HS-5 (cell line): Measurements from ENCODE around the gene FBLN1.
"Not testable (repeated sequence)": the region's sequence is repeated elsewhere in the genome, so short reads cannot be mapped to it uniquely, and the experiment has no call there.

Experiments
- DNase-seq: peaks from one replicate; pipeline ENCODE4 v3.0.0-alpha.2; 2012; ENCODE audit warnings: low read depth

FBLN1 gene

GRCh38 chr22:45502215-45503049 lies at the start of gene FBLN1:
Gene FBLN1, plus strand, starts transcription at chr22:45502883. Its CDS starts 103 bp downstream, at chr22:45502986.
- DNase-seq: no peak

GRCh38 chr22:45453764-45454163 lies 48.9 kb upstream of the FBLN1 start:
- no peak for DNase-seq

- DNase-seq: no peak
Measured at GRCh38 chr22:45454275-45454674, 48.4 kb upstream of the FBLN1 start.

- no peak for DNase-seq
Measured at GRCh38 chr22:45455212-45455611, 47.5 kb upstream of the FBLN1 start.

- no peak for DNase-seq
Measured at GRCh38 chr22:45455621-45456020, 47.1 kb upstream of the FBLN1 start.

- DNase-seq: no peak
Measured at GRCh38 chr22:45456811-45457210, 45.9 kb upstream of the FBLN1 start.

GRCh38 chr22:45458532-45458931 lies 44.2 kb upstream of the FBLN1 start:
- no peak for DNase-seq

GRCh38 chr22:45459235-45459634 lies 43.4 kb upstream of the FBLN1 start:
- DNase-seq: no peak

GRCh38 chr22:45460288-45461109 lies 42.2 kb upstream of the FBLN1 start:
- no peak for DNase-seq

- no peak for DNase-seq
Measured at GRCh38 chr22:45462034-45462655, 40.5 kb upstream of the FBLN1 start.

- not testable (repeated sequence) for DNase-seq
Measured at GRCh38 chr22:45463691-45464090, 39.0 kb upstream of the FBLN1 start.

GRCh38 chr22:45465633-45466032 lies 37.0 kb upstream of the FBLN1 start:
- DNase-seq: no peak

- no peak for DNase-seq
Measured at GRCh38 chr22:45468872-45469271, 33.8 kb upstream of the FBLN1 start.

GRCh38 chr22:45469281-45470073 lies 33.2 kb upstream of the FBLN1 start:
- no peak for DNase-seq

GRCh38 chr22:45470871-45471270 lies 31.8 kb upstream of the FBLN1 start:
- DNase-seq: no peak

- no peak for DNase-seq
Measured at GRCh38 chr22:45472426-45472825, 30.3 kb upstream of the FBLN1 start.

GRCh38 chr22:45473626-45474237 lies 29.0 kb upstream of the FBLN1 start:
- no peak for DNase-seq

- no peak for DNase-seq
Measured at GRCh38 chr22:45475063-45475747, 27.5 kb upstream of the FBLN1 start.

- no peak for DNase-seq
Measured at GRCh38 chr22:45475851-45476514, 26.7 kb upstream of the FBLN1 start.

GRCh38 chr22:45476814-45477213 lies 25.9 kb upstream of the FBLN1 start:
- no peak for DNase-seq
